H1 (cell line): Measurements from ENCODE around the gene JMJD8.

Experiments used
- CBX8 ChIP-seq: fragments of 300-800, 300-1000 bp; sonication (generic); IDR thresholded peaks from 2 replicates; pipeline ENCODE4 v1.7.1; 2016; ENCODE audit warnings: low read depth, low read length, borderline replicate concordance
- CEBPB ChIP-seq: IDR thresholded peaks from 2 replicates; pipeline ENCODE4 v1.6.1; 2012; ENCODE audit warnings: low read depth, low read length
- CTCF ChIP-seq, 3 experiments: IDR thresholded peaks; 1 replicate in 2 of 3; 2 replicates in 1 of 3; pipeline versions ENCODE4 v1.5.1 to v1.6.1; 2011; ENCODE audit warnings: low read length in 3 of 3, mild to moderate bottlenecking in 3 of 3, inconsistent platforms in 2 of 3, low read depth in 1 of 3, moderate library complexity in 1 of 3; ENCODE audit not compliant: insufficient read depth in 1 of 3; ENCODE audit errors: control extremely low read depth in 1 of 3
- EP300 ChIP-seq, 2 experiments: IDR thresholded peaks; 1 replicate in 1 of 2; 2 replicates in 1 of 2; pipeline ENCODE4 v1.6.1; 2011 to 2012; ENCODE audit warnings: low read depth in 2 of 2, low read length in 2 of 2, mild to moderate bottlenecking in 2 of 2, borderline replicate concordance in 1 of 2, inconsistent platforms in 1 of 2, moderate library complexity in 1 of 2
- EZH2 ChIP-seq: fragments of 200-600 bp; sonication (generic); IDR thresholded peaks from 2 replicates; pipeline ENCODE4 v1.7.1; 2012; ENCODE audit warnings: low read depth, mild to moderate bottlenecking, moderate library complexity, low read length, inconsistent platforms; ENCODE audit not compliant: severe bottlenecking
- MAFK ChIP-seq: IDR thresholded peaks from 2 replicates; pipeline ENCODE4 v1.6.1; 2012; ENCODE audit warnings: low read depth, mild to moderate bottlenecking, improper control_type of control experiment, low read length
- POLR2A ChIP-seq, 2 experiments: IDR thresholded peaks; 1 replicate in 1 of 2; 2 replicates in 1 of 2; pipeline ENCODE4 v1.6.1; 2011; ENCODE audit warnings: low read depth in 2 of 2, low read length in 2 of 2, mild to moderate bottlenecking in 2 of 2; ENCODE audit errors: control extremely low read depth in 1 of 2
- POLR2AphosphoS5 ChIP-seq: IDR thresholded peaks from 2 replicates; pipeline ENCODE4 v1.6.1; 2011; ENCODE audit warnings: low read depth, low read length
- RAD21 ChIP-seq, 2 experiments: IDR thresholded peaks in 1 of 2; conservative IDR thresholded peaks in 1 of 2; 2 replicates each; pipeline ENCODE4 v1.6.1; 2011; ENCODE audit warnings: low read depth in 2 of 2, low read length in 2 of 2, improper control_type of control experiment in 1 of 2, inconsistent platforms in 1 of 2, mild to moderate bottlenecking in 1 of 2, moderate library complexity in 1 of 2
- RFX5 ChIP-seq: IDR thresholded peaks from 2 replicates; pipeline ENCODE4 v1.6.1; 2011; ENCODE audit warnings: low read depth, low read length, improper control_type of control experiment, borderline replicate concordance
- SP1 ChIP-seq: IDR thresholded peaks from 2 replicates; pipeline ENCODE4 v1.6.1; 2011; ENCODE audit warnings: low read depth, low read length
- SUZ12 ChIP-seq: fragments of 200-600 bp; sonication (generic); IDR thresholded peaks from 2 replicates; pipeline ENCODE4 v1.6.1; 2012; ENCODE audit warnings: mild to moderate bottlenecking, inconsistent platforms, low read length, moderate library complexity, mixed read lengths
- TAF1 ChIP-seq: IDR thresholded peaks from 2 replicates; pipeline ENCODE4 v1.6.1; 2011; ENCODE audit warnings: mild to moderate bottlenecking, low read depth, low read length

- TF ChIP-seq TAF1 (no peak), POLR2A (IDR thresholded peaks at IDR 0.05; ENCODE audit: control extremely low read depth in 1 of 2, low read depth in 2 of 2, low read length in 2 of 2) (no peak), CTCF (IDR thresholded peaks at IDR 0.05; ENCODE audit: control extremely low read depth in 1 of 3, insufficient read depth in 1 of 3, low read depth in 1 of 3, low read length in 3 of 3) (no peak), CEBPB (no peak), EZH2 (no peak), SP1 (no peak), MAFK (no peak), POLR2AphosphoS5 (no peak), RFX5 (no peak), SUZ12 (no peak), CBX8 (no peak), EP300 (IDR thresholded peaks at IDR 0.05; ENCODE audit: borderline replicate concordance in 1 of 2, low read depth in 2 of 2, low read length in 2 of 2) (no peak), RAD21 (IDR thresholded peaks at IDR 0.05 in 1 of 2, conservative IDR thresholded peaks at IDR 0.05 in 1 of 2; ENCODE audit: low read depth in 2 of 2, low read length in 2 of 2) (no peak)
These were observed 26.6 kb downstream of the JMJD8 start for GRCh38 chr16:657487-657886.
